HG03575 (cell line): Measurements from ENCODE around the gene NTF3.

Source experiments
- ATAC-seq: cut with Tn5 transposase; IDR thresholded peaks from one replicate; pipeline ENCODE4 v1.9.1; 2021; ENCODE audit not compliant: unreplicated experiment, insufficient number of reproducible peaks, low FRiP score; ENCODE audit errors: extremely low read depth

The NTF3 gene

DNA sequence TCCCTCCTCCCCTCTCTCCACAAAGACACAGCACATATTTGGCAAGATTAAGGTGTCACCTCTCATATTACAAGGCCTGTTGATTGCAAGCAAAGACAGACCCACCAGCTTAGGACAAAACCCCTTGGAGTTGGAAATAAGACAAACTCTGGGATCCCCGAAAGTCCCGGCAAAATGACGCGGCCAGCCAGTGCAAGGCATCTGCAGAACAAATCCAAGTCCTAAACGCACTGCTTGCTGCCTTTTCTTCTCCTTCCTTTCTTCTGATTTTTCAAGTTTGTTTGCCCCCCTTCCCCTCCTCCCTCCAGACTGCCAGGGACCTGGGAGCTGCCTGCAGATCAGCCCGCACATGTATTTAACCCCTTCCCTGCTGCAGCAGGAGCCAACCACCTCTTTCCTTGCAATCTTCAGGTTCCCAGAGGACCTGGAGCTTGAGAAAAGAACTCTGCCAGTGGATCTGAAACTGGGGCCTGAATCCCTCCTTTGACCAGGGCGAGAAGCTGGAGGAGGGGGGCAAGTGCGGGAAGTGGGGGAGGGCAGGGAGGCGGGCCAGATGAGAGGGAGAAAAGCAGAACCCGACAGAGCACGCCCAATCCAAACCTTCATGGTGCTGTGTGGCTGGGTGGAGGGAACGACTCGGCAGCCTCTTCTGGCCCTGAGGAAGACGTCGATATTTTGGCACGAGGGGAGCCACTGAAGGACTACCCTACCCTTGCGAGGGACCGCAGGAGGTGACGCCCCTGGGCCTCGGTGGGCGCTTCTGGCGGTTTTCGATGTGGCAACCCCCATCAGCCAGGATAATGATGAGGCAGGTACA is 2.0 kb upstream of the NTF3 start:
- ATAC-seq = no peak

DNA sequence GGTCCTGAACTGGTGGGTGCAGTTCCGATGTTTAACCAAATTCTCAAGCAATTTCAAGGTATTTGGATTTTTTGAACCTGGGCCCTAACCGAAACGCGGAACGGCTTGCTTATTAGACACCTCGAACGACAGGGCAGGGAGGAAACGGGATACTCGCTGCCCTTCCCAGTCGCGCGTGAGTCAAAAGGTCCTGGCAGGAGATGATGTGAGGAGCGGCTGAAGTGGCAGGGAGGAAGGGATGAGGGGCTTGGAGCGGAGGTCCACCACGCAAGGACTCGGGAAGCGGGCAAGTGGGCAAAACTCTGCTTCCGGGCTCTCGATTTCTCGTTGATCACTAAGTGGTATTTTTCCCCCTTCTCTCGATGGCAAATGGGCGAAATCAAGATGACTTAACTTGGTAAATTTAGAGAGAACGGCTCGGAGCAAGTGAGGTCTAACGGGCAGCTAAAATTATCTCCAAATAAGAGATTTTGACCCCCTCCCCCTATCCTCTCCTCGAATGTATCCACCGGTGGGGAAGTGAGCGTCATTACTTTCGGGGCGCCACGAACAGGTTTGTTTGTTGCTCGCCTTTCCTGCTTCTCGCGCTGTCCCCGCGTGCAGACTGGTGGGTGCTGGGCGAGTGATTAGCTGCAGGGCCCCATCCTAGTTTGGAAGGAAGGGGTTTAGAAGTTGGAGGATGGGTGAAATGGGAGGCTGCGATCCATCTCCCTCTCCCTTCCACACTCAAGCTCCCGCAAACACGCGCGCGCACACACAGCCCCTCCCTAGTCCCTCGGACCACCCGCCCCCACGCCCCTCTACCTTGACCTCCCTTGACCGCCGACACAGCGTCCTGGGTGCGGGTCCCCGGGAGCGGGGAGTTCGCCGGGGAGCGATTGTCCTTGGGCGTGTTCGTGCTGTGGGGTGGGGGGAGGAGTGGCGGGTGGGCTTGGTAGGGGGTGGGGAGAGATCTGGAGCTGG is 986 bp upstream of the NTF3 start:
- ATAC-seq = no peak

DNA sequence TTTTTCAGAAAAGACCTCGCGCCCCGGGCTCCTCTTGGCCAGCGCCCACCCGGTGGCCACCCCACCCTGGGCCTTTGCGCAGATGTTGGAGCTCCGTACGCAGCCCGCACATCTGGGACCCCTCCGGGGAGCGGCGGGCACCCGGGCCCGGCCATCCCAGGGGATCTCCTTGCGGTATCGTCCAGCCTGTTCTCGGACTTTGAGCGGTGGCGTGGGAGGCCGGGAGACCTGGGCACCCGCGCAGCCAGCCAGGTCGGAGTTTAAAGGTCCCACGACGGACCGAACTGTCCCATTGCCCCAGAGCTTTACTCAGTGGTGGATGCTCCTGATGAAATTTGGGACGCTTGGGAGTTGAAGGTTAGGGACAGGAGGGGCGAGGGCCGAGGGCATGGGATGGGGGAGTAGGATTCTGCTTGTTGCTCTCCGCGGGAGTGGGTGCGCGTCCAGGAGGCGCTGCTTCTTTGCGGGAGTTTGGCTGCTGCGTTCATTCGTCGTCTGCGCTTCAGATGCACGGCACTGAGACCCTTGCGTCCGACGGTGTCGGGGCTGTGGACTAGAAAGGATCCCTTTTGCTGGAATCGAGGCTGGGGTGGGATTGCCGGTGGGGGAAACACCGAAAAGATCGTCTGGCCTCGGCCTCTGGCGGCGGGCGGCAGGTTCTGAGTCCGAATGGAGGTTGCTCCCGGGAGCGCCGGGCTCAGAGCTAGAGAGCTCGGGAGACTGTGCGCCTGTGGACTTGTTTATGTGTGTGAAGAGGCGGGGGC is 1.4 kb downstream of the NTF3 start:
- ATAC-seq = no peak

DNA sequence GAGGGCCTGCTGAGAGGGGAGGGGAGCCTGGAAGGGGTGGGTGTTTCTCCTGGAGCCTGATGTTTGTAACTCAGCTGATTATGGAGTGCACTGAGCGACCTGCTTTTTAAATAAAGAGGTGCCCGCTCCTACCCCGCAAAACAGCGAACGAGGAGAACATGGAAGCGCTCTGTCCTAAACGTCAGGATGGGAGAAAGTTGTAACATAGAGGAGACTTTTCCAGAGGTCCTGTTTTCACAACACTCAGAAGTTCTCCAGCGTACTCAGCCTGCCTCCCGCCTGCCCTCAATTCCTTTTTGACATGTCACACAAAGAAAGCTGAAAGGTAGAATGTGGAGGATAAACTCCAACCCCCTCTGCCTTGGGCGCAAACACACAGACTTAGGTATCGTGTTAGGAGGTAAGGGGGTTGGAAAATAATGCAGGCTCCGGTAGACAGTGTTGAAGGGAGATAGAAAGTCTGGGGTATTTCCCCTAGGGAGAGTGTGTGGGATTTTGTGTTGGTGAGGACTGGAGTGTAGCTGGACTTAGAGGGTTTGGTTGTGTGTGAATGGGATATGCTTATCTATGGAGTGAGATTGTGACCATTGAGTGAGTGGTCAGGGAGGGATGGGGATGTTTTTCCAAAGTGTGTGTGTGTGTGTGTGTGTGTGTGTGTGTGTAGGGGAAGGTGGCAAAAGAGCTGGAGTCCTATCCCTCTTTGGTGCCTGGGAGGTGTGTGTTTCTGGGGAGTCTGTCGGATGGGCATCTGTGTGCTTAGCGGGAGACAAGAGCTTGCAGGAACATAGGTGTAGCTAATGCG is 2.1 kb downstream of the NTF3 start:
- ATAC-seq = no peak

GRCh38 chr12:5434647-5435560 is 3.0 kb downstream of the NTF3 start:
- no peak for ATAC-seq

- no peak for ATAC-seq
Measured at GRCh38 chr12:5437182-5437583, 5.3 kb downstream of the NTF3 start.

GRCh38 chr12:5437589-5437988 is 5.7 kb downstream of the NTF3 start:
- no peak for ATAC-seq

- no peak for ATAC-seq
Measured at GRCh38 chr12:5438671-5439200, 6.8 kb downstream of the NTF3 start.

DNA sequence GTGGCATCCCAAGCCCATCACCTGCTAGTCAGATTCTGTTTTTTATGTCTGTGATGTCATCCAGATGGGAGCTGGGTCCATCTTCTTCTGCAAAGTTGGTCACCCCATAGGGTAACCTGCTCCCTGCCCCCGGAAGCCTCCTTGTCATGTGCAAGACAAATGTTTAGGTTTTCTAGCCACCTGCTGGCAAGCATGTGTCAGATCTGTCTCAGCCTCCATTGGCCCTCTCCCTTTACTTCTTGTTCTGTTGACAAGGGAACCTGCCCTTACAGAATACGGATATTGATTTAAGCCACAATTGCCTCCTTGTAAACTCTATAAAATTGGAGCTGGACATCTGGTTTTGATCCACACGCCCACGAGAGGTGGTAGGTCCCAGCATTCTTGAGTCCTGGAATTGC is 7.5 kb downstream of the NTF3 start:
- no peak for ATAC-seq

DNA sequence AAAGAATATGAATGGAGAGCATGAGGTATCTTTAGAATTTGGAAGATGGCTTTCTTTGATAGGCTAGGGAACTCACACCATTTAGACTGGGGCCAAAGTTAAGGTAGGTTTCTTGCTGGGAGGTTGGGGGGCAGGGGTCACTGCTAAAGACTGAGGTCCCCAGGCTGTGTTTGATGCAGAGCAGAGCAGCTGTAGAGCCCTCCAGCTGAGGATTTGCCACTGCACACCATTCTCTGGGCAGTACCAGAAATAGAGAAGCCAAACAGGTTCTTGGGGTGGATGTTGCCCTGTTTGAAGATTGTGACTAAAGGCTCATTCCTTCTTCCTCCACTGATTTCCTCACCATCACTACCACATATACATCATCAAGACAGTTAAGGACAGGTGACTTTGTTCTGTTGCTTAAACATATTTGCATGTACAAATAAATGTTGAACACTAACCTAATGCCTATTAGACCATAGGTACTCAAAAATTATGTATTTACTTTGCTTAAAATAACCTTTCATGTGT is 7.9 kb downstream of the NTF3 start:
- ATAC-seq = no peak

DNA sequence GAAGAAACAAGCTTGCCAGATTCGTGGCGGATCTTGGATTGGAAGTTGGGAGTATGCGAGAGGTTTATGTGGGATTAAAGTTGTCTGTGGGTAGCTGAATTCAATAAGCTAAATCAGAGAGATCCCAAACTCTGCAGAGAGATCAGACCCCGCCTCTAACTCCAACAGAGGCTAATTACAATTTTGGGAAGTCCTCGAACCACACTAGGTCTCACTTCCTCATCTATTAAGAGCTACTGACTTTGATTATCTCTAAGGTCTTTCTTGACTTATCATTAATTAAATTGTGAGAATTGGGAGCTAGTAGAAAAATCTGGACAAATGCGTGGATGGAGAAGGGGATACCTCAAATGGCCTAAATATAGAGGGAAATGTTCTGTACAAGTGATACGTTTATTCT is 9.1 kb downstream of the NTF3 start:
- ATAC-seq = no peak

- no peak for ATAC-seq
Measured at GRCh38 chr12:5441497-5442236, 9.8 kb downstream of the NTF3 start.

DNA sequence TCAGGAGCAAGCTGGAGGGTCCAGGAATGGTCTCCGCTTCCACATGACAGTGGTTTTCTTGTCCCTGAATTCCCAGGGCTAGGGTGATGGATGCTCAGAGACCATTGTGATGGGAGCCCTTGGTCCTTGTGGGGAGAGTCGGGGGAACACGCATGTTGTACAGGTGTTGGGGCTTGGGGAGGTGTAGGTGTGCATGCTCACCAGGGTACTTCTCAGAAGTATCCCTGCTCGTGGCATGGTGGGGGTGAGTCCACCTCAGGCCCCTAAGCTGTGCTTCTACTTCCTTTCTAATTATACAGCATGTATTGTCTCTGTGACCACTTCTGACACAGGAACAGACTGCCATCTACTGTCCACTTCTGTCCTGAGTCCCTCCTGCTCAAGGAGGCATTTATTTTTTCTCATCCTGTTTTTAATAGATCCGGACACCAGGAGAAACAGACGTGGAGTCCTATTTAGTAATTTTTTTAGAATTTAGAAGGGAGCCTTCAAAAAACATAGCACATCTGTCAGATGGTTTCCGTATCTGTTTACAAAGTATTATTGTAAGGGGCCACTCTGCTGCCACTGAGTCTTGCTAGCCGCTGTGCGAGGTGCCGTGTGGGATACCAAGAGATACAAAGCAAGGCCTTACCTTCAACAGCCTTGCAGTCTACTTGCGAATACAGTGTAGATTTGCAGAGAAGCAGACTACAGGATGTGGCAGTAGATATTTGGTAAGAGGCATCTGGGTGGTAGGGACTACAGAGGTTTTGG is 10.5 kb downstream of the NTF3 start:
- no peak for ATAC-seq

DNA sequence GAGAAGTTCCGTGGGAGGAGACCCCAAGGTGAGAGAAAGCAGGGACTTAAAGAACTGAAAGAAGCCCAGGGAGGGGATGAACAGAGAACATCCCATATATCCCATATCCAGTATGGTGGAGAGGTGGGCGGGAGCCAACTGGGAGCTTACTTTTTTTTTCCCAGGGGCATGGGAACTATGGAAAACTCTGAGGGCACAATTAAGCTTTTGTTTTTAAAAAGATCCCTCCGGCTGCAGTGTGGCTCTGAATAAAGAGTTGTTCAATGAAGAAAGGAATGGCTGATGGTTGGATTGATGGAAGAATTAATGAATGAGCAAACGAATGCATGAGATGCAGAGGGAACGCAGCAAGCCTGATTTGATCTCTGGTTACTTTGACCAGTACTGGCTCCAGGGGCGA is 12.6 kb downstream of the NTF3 start:
- ATAC-seq = no peak

DNA sequence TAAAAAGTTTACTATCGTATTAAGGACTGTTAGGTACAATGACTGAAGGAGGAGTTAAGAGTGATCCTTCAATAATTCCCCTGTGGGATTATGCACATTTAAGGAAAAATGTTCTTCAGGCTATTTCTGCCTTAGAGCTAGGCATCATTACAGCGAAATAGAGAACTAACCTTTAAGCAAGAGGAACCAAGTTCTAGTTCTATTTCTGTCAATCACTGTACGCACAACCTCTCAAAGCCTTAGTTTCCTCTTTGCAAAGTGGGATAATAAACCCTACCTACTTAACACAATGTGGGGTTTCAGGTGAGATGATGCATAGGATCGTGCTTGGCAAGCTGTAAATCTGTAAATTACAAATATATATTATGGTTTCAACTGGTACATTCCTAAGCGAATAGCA is 15.4 kb downstream of the NTF3 start:
- no peak for ATAC-seq

- ATAC-seq = no peak
Measured at GRCh38 chr12:5451251-5451650, 19.3 kb downstream of the NTF3 start.
